ENCODE measurements around the gene CGRRF1.

DNA sequence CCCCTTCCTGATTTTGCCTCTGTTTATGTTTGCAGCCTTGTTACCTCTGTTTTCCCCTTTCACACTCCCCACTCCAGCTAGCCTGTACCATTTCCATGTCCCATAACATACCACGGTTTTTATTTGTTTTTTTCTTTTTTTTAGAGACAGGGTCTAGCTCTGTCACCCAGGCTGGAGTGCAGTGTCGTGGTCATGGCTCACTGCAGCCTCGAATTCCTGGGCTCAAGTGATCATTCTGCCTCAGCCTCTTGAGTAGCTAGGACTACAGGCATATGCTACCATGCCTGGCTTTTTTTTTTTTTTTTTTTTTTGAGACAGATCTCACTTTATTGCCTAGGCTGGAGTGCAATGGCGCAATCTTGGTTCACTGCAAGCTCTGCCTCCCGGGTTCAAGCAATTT lies 38.8 kb downstream of the CGRRF1 start:
- TF ChIP-seq EZH2phosphoT487 (IDR thresholded peaks at IDR 0.05; ENCODE audit: insufficient read depth, low read depth) = no peak
- no peak for TF ChIP-seq EZH2 (IDR thresholded peaks at IDR 0.05; ENCODE audit: insufficient read depth, poor library complexity, severe bottlenecking)
